AG10803 (cell line): ENCODE data around the gene ARPP21.

ENCODE experiments used
- DNase-seq: peaks from one replicate; pipeline ENCODE4 v3.0.0; 2010; ENCODE audit warnings: low read depth
- H3K4me3 ChIP-seq: 2 replicates; pipeline ENCODE4 v1.5.1; 2011; ENCODE audit warnings: mild to moderate bottlenecking, low read length, control low read depth
- CTCF ChIP-seq: conservative IDR thresholded peaks from 2 replicates; pipeline ENCODE4 v1.5.1; 2011; ENCODE audit warnings: mild to moderate bottlenecking, low read length, control low read depth, inconsistent platforms

Gene ARPP21

GRCh38 chr3:35643495-35643894 lies 4.2 kb downstream of the ARPP21 start:
- no peak for DNase-seq
- no peak for TF ChIP-seq CTCF
- H3K4me3 ChIP-seq = no peak overlapping the region

GRCh38 chr3:35644451-35644850 lies 5.1 kb downstream of the ARPP21 start:
- H3K4me3 ChIP-seq = no peak overlapping the region
- TF ChIP-seq CTCF = no peak
- DNase-seq = no peak

- no peak for TF ChIP-seq CTCF
- H3K4me3 ChIP-seq = no peak overlapping the region
- no peak for DNase-seq
Observed at GRCh38 chr3:35645189-35645588, 5.9 kb downstream of the ARPP21 start.

GRCh38 chr3:35646081-35646480 lies 6.8 kb downstream of the ARPP21 start:
- no peak for TF ChIP-seq CTCF
- no peak for DNase-seq
- no peak overlapping the region for H3K4me3 ChIP-seq

- TF ChIP-seq CTCF = no peak
- no peak overlapping the region for H3K4me3 ChIP-seq
Observed at GRCh38 chr3:35647461-35647860, 8.1 kb downstream of the ARPP21 start.

GRCh38 chr3:35648347-35648746 lies 9.0 kb downstream of the ARPP21 start:
- TF ChIP-seq CTCF = no peak
- no peak overlapping the region for H3K4me3 ChIP-seq
- no peak for DNase-seq

More at GRCh38 chr3:35647461-35647860, 8.1 kb downstream of the ARPP21 start:
- no peak for DNase-seq

DNA sequence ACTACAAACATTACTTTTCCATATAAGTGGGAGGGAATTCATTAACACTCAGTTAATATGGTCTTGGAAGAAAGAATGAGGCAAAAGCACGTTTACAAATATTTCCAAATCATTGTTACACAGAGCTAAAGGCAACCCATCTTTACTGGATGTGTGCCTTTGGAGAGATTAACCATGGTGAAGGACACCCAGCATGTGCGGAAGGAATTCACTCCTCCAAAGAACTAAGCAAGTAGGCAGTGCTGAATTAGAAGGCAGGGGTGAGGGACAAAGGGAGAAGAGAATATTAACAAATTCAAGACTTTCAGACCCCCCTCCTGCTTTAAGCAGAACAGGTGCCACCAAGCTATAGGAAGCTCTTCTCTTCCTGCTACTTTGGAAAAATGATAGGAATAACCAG lies 10.1 kb downstream of the ARPP21 start:
- DNase-seq = no peak
- TF ChIP-seq CTCF = no peak
- no peak overlapping the region for H3K4me3 ChIP-seq
